Mammary epithelial cell (primary cell): ENCODE data around the gene SRP14.

Experiments used
- CTCF ChIP-seq, 2 donors: IDR thresholded peaks in 1 of 2; conservative IDR thresholded peaks in 1 of 2; 2 replicates each; pipeline ENCODE4 v1.5.1; 2011 to 2012; ENCODE audit warnings: inconsistent platforms in 2 of 2, low read length in 2 of 2, mild to moderate bottlenecking in 2 of 2, control low read depth in 1 of 2, low read depth in 1 of 2; ENCODE audit not compliant: insufficient read depth in 1 of 2; ENCODE audit errors: extremely low read depth in 1 of 2
- EZH2 ChIP-seq: IDR thresholded peaks from 2 replicates; pipeline ENCODE4 v1.6.1; 2012; ENCODE audit warnings: low read length, inconsistent platforms, borderline replicate concordance

- no peak for TF ChIP-seq CTCF (conservative IDR thresholded peaks at IDR 0.05 in 1 of 2, IDR thresholded peaks at IDR 0.05 in 1 of 2; ENCODE audit: extremely low read depth in 1 of 2, insufficient read depth in 1 of 2, low read depth in 1 of 2, low read length in 2 of 2)
- TF ChIP-seq EZH2: no peak
Measured at GRCh38 chr15:39987821-39988220, 51.2 kb downstream of the SRP14 start.
